B cell (primary cell): ENCODE measurements around the gene LIMD2. TPM values are rescaled to one million over a fixed set of nuclear protein-coding genes. Genes with fewer than 3 reads are reported as not detected.

Experiments
- ATAC-seq: fragments of 200-7000 bp; cut with Tn5 transposase; one replicate; pipeline ENCODE4 v1.10.0; 2021; ENCODE audit warnings: low read depth, mild to moderate bottlenecking, moderate number of reproducible peaks, moderate library complexity
- CTCF ChIA-PET: fragments of 350-600 bp; sonication (Branson Sonifier 250); formaldehyde crosslinking; loops from one replicate; lab custom pipeline; 2021; ENCODE audit warnings: antibody characterized with exemption, inconsistent platforms; lab: Charles Lee
- POLR2A ChIA-PET: fragments of 350-600 bp; sonication (Branson Sonifier 250); formaldehyde crosslinking; loops from one replicate; lab custom pipeline; 2021; ENCODE audit warnings: antibody characterized with exemption; lab: Charles Lee
- DNase-seq: peaks from one replicate; pipeline ENCODE4 v3.0.0; 2013
- H2AFZ ChIP-seq: 2 replicates; pipeline ENCODE4 v1.6.1; 2012; ENCODE audit warnings: mild to moderate bottlenecking, low read depth, low read length; ENCODE audit not compliant: insufficient read depth, poor library complexity, severe bottlenecking
- H3K27ac ChIP-seq, 2 donors: 1 replicate in 1 of 2; 2 replicates in 1 of 2; pipeline ENCODE4 v1.5.1; 2012 to 2013; ENCODE audit warnings: low read length in 2 of 2, mild to moderate bottlenecking in 2 of 2, moderate library complexity in 1 of 2
- H3K27me3 ChIP-seq, 4 experiments: fragments of 200-600 bp in 1 of 4; sonication (generic) in 1 of 4; replicated peaks in 1 of 4; 1 replicate in 2 of 4; 2 replicates in 2 of 4; pipeline versions ENCODE4 v1.6.1 to v1.7.0; 2013 to 2016; ENCODE audit warnings: low read length in 3 of 4, mild to moderate bottlenecking in 2 of 4, mixed read lengths in 1 of 4, moderate library complexity in 1 of 4; ENCODE audit not compliant: insufficient read depth in 4 of 4, control insufficient read depth in 3 of 4; ENCODE audit errors: control extremely low read depth in 1 of 4
- H3K36me3 ChIP-seq, 2 experiments: replicated peaks in 1 of 2; 1 replicate in 1 of 2; 2 replicates in 1 of 2; pipeline versions ENCODE4 v1.6.1 to v1.7.1; 2013; ENCODE audit warnings: low read length in 1 of 2; ENCODE audit not compliant: insufficient read depth in 2 of 2, control insufficient read depth in 1 of 2; ENCODE audit errors: control extremely low read depth in 1 of 2, extremely low read depth in 1 of 2
- H3K4me1 ChIP-seq, 2 donors: fragments of 200-600 bp in 1 of 2; sonication (generic) in 1 of 2; 1 replicate in 1 of 2; 2 replicates in 1 of 2; pipeline versions ENCODE4 v1.5.1 to v1.6.1; 2013 to 2017; ENCODE audit warnings: low read length in 2 of 2; ENCODE audit not compliant: control insufficient read depth in 2 of 2, insufficient read depth in 2 of 2
- H3K4me2 ChIP-seq: replicated peaks from 2 replicates; pipeline ENCODE3; 2012; ENCODE audit warnings: mild to moderate bottlenecking, low read depth, low read length; ENCODE audit not compliant: poor library complexity, severe bottlenecking
- H3K4me3 ChIP-seq, 5 experiments: fragments of 200-600 bp in 1 of 5; sonication (generic) in 1 of 5; 1 replicate in 3 of 5; 2 replicates in 2 of 5; pipeline versions ENCODE4 v1.5.1 to v1.7.0; 2011 to 2016; ENCODE audit warnings: low read length in 4 of 5, mild to moderate bottlenecking in 4 of 5, low read depth in 2 of 5, control low read depth in 1 of 5, moderate library complexity in 1 of 5; ENCODE audit not compliant: insufficient read depth in 1 of 5; ENCODE audit errors: control extremely low read depth in 1 of 5, extremely low read depth in 1 of 5
- H3K79me2 ChIP-seq: fragments of 200-600 bp; sonication (generic); one replicate; pipeline ENCODE4 v1.6.0; 2016; ENCODE audit warnings: low read length; ENCODE audit not compliant: control insufficient read depth, insufficient read depth
- H3K9ac ChIP-seq: fragments of 200-600 bp; sonication (generic); 2 replicates; pipeline ENCODE4 v1.6.1; 2017; ENCODE audit warnings: mild to moderate bottlenecking, low read length, moderate library complexity
- H3K9me3 ChIP-seq, 3 donors: one replicate each; pipeline versions ENCODE4 v1.6.1 to v1.7.1; 2013; ENCODE audit warnings: low read length in 2 of 3; ENCODE audit not compliant: control insufficient read depth in 2 of 3, insufficient read depth in 1 of 3; ENCODE audit errors: control extremely low read depth in 1 of 3
- H4K20me1 ChIP-seq: 2 replicates; pipeline ENCODE4 v1.6.0; 2012; ENCODE audit warnings: mild to moderate bottlenecking, low read length; ENCODE audit not compliant: insufficient read depth, control insufficient read depth, poor library complexity, severe bottlenecking
- H3K27ac Mint-ChIP-seq: one replicate; pipeline ENCODE4 v1.8.0; 2021; ENCODE audit warnings: mixed read lengths
- H3K27me3 Mint-ChIP-seq: one replicate; pipeline ENCODE4 v1.8.0; 2021; ENCODE audit warnings: mixed read lengths
- H3K4me1 Mint-ChIP-seq: one replicate; pipeline ENCODE4 v1.8.0; 2021; ENCODE audit warnings: mixed read lengths
- H3K4me3 Mint-ChIP-seq: one replicate; pipeline ENCODE4 v1.8.0; 2021; ENCODE audit warnings: mixed read lengths
- H3K9me3 Mint-ChIP-seq: one replicate; pipeline ENCODE4 v1.8.0; 2022; ENCODE audit warnings: mixed read lengths; ENCODE audit not compliant: insufficient read depth
- EZH2 ChIP-seq: IDR thresholded peaks from 2 replicates; pipeline ENCODE4 v1.6.1; 2012; ENCODE audit warnings: borderline replicate concordance, low read depth, mild to moderate bottlenecking, moderate library complexity, low read length; ENCODE audit not compliant: insufficient read depth, poor library complexity, severe bottlenecking
- WGBS: methylation state at CpG from one replicate; pipeline ENCODE4 v1.1.5; 2013; ENCODE audit warnings: missing lambda C conversion rate; ENCODE audit not compliant: insufficient coverage; 5-methylcytosine and 5-hydroxymethylcytosine counted together
- intact Hi-C: fragments of 100-400 bp; cut with micrococcal nuclease; formaldehyde crosslinking; loops from one replicate; pipeline ENCODE4 v1.10.0; 2022
- polyA plus RNA-seq: library from polyadenylated mRNA; depleted of rRNA; stranded (reverse); fragments of >200 nt; gene quantifications from 2 replicates; pipeline ENCODE4 v1.2.3, GENCODE V29; 2012
- total RNA-seq, 2 donors: library from RNA; stranded (reverse); fragments of 120-200 nt in 1 of 2; gene quantifications; 1 replicate in 1 of 2; 2 replicates in 1 of 2; pipeline versions ENCODE4 v1.2.3 to v1.2.4, GENCODE V29; 2013 to 2022
- TF ChIP-seq, protein P1 (sequence below): fragments of 200-600 bp; IDR thresholded peaks from one replicate; pipeline ENCODE4 v1.8.0; 2022; ENCODE audit warnings: antibody characterized with exemption, mild to moderate bottlenecking

LIMD2 gene
- total and polyA plus RNA-seq, 2 donors (not counting 1 experiment from before 2014, with no cell fraction given) = 587 to 1,396 TPM

GRCh38 chr17:63697341-63698286, 2.3 kb downstream of the LIMD2 start:
- H3K27ac ChIP-seq = peak overlapping the region; percentile 82 to 95
- peak overlapping the region; percentile 93 for H3K9ac ChIP-seq
- 2% methylated on average over 15 of the region's 22 CpGs for WGBS
- H3K4me3 ChIP-seq = peak overlapping the region; percentile 70 to 100 (median 96)
- H4K20me1 ChIP-seq = peaks cover 57% of the 10 kb centered on the region
- no peaks in the 10 kb centered on the region for H3K27me3 Mint-ChIP-seq
- peak overlapping the region; percentile 98 for H3K27ac Mint-ChIP-seq
- peaks cover 54 to 66% of the 10 kb centered on the region in 2 donors for H3K4me1 ChIP-seq
- DNase-seq (peak; percentile 96), ATAC-seq (peak; percentile 39)
- TF ChIP-seq, protein P1, sequence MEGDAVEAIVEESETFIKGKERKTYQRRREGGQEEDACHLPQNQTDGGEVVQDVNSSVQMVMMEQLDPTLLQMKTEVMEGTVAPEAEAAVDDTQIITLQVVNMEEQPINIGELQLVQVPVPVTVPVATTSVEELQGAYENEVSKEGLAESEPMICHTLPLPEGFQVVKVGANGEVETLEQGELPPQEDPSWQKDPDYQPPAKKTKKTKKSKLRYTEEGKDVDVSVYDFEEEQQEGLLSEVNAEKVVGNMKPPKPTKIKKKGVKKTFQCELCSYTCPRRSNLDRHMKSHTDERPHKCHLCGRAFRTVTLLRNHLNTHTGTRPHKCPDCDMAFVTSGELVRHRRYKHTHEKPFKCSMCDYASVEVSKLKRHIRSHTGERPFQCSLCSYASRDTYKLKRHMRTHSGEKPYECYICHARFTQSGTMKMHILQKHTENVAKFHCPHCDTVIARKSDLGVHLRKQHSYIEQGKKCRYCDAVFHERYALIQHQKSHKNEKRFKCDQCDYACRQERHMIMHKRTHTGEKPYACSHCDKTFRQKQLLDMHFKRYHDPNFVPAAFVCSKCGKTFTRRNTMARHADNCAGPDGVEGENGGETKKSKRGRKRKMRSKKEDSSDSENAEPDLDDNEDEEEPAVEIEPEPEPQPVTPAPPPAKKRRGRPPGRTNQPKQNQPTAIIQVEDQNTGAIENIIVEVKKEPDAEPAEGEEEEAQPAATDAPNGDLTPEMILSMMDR = peak; percentile 85
- no peak for TF ChIP-seq EZH2
- ChIA-PET POLR2A (interaction anchor here (0.5 to 10.6 kb wide), 15 partner anchors 8 to 809 kb away, joined by 3 to 113 read pairs (median 4); partner anchors contain the start of genes CCDC47, CEP95, DDX42 and MAP3K3), CTCF (interaction anchor here (0.6 to 4.0 kb wide), 27 partner anchors 8 to 272 kb away, joined by 3 to 82 read pairs (median 4); partner anchors contain the start of genes CCDC47, DDX42, FTSJ3 and MAP3K3)
- no peak overlapping the region for H2AFZ ChIP-seq
- H3K9me3 Mint-ChIP-seq = no peaks in the 10 kb centered on the region
- intact Hi-C loops = loop anchor here (1.0 to 5.0 kb wide), 5 partner anchors 13 to 270 kb away; partner anchors contain the start of genes CYB561 and MAP3K3
- H3K4me2 ChIP-seq = peak overlapping the region; percentile 99
- H3K36me3 ChIP-seq = peaks cover 0 to 43% of the 10 kb centered on the region in 2 experiments
- peaks cover 0 to 6% (median 0%) of the 10 kb centered on the region in 3 donors for H3K9me3 ChIP-seq
- peaks cover 66% of the 10 kb centered on the region for H3K4me1 Mint-ChIP-seq
- H3K79me2 ChIP-seq = peaks cover 50% of the 10 kb centered on the region
- H3K4me3 Mint-ChIP-seq = peak overlapping the region; percentile 94
- H3K27me3 ChIP-seq = no peaks in the 10 kb centered on the region
